Mesenchymal stem cell (in vitro differentiated cells and primary cell): Measurements from ENCODE around the gene IFITM1.
A peak's percentile ranks its signal among the peaks of the same experiment; 100 is the strongest.
"Not testable (repeated sequence)": the region's sequence is repeated elsewhere in the genome, so short reads cannot be mapped to it uniquely, and the experiment has no call there.

ENCODE experiments used
- DNase-seq: peaks from one replicate; pipeline ENCODE4 v3.0.0-alpha.2; 2013
- H2AFZ ChIP-seq: one replicate; pipeline ENCODE4 v1.6.1; 2013; ENCODE audit warnings: low read depth, mild to moderate bottlenecking, control low read depth, inconsistent platforms, low read length, moderate library complexity
- H2AK5ac ChIP-seq: 2 replicates; pipeline ENCODE4 v1.6.1; 2013; ENCODE audit warnings: low read length, moderate library complexity, mild to moderate bottlenecking, inconsistent platforms; ENCODE audit not compliant: severe bottlenecking
- H2BK120ac ChIP-seq: one replicate; pipeline ENCODE4 v1.6.1; 2013; ENCODE audit warnings: low read depth, mild to moderate bottlenecking, inconsistent platforms, low read length, moderate library complexity
- H2BK12ac ChIP-seq, 2 experiments: one replicate each; pipeline ENCODE4 v1.6.1; 2013; ENCODE audit warnings: inconsistent platforms in 2 of 2, low read length in 2 of 2, mild to moderate bottlenecking in 2 of 2, moderate library complexity in 2 of 2, control low read depth in 1 of 2
- H2BK15ac ChIP-seq: one replicate; pipeline ENCODE4 v1.6.1; 2013; ENCODE audit warnings: mild to moderate bottlenecking, low read depth, inconsistent platforms; ENCODE audit not compliant: poor library complexity, severe bottlenecking
- H2BK5ac ChIP-seq: 2 replicates; pipeline ENCODE4 v1.6.1; 2013; ENCODE audit warnings: low read depth, mild to moderate bottlenecking, low read length, control low read depth, inconsistent platforms; ENCODE audit not compliant: poor library complexity, severe bottlenecking
- H3K14ac ChIP-seq, 2 experiments: one replicate each; pipeline ENCODE4 v1.6.1; 2013; ENCODE audit warnings: inconsistent platforms in 2 of 2, low read length in 2 of 2, control low read depth in 1 of 2, mild to moderate bottlenecking in 1 of 2, moderate library complexity in 1 of 2
- H3K18ac ChIP-seq, 2 experiments: one replicate each; pipeline ENCODE4 v1.6.1; 2013; ENCODE audit warnings: inconsistent platforms in 2 of 2, low read length in 2 of 2, control low read depth in 1 of 2, low read depth in 1 of 2, mild to moderate bottlenecking in 1 of 2
- H3K23ac ChIP-seq, 2 experiments: one replicate each; pipeline ENCODE4 v1.6.1; 2013; ENCODE audit warnings: inconsistent platforms in 2 of 2, low read length in 2 of 2, mild to moderate bottlenecking in 2 of 2, moderate library complexity in 2 of 2, control low read depth in 1 of 2
- H3K27ac ChIP-seq: 2 replicates; pipeline ENCODE4 v1.5.1; 2013; ENCODE audit warnings: mild to moderate bottlenecking, moderate library complexity, low read length, control low read depth, inconsistent platforms; ENCODE audit not compliant: poor library complexity, severe bottlenecking
- H3K27me3 ChIP-seq, 2 experiments: 2 replicates each; pipeline versions ENCODE4 v1.6.1 to v1.7.0; 2013; ENCODE audit warnings: low read length in 2 of 2, mild to moderate bottlenecking in 2 of 2, moderate library complexity in 2 of 2, control low read depth in 1 of 2, inconsistent platforms in 1 of 2; ENCODE audit not compliant: control insufficient read depth in 1 of 2, insufficient read depth in 1 of 2
- H3K36me3 ChIP-seq, 2 experiments: 2 replicates each; pipeline versions ENCODE4 v1.6.1 to v1.7.0; 2013; ENCODE audit warnings: low read length in 2 of 2, control low read depth in 1 of 2, inconsistent platforms in 1 of 2, low read depth in 1 of 2, mild to moderate bottlenecking in 1 of 2; ENCODE audit not compliant: insufficient read depth in 2 of 2, control insufficient read depth in 1 of 2
- H3K4ac ChIP-seq, 2 experiments: one replicate each; pipeline ENCODE4 v1.6.1; 2013; ENCODE audit warnings: inconsistent platforms in 2 of 2, low read length in 2 of 2, mild to moderate bottlenecking in 2 of 2, moderate library complexity in 2 of 2, control low read depth in 1 of 2, low read depth in 1 of 2
- H3K4me1 ChIP-seq: 2 replicates; pipeline ENCODE4 v1.6.1; 2013; ENCODE audit warnings: low read depth, low read length, control low read depth; ENCODE audit not compliant: control insufficient read depth, insufficient read depth
- H3K4me2 ChIP-seq: 2 replicates; pipeline ENCODE4 v1.6.1; 2013; ENCODE audit warnings: low read length, mild to moderate bottlenecking, inconsistent platforms; ENCODE audit not compliant: poor library complexity, severe bottlenecking
- H3K4me3 ChIP-seq, 2 experiments: 2 replicates each; pipeline versions ENCODE4 v1.5.1 to v1.7.0; 2013; ENCODE audit warnings: low read length in 2 of 2, mild to moderate bottlenecking in 2 of 2, control low read depth in 1 of 2, low read depth in 1 of 2; ENCODE audit not compliant: insufficient read depth in 1 of 2
- H3K79me1 ChIP-seq: replicated peaks from 2 replicates; pipeline ENCODE4 v1.6.1; 2013; ENCODE audit warnings: mild to moderate bottlenecking, control low read depth, low read length, inconsistent platforms; ENCODE audit not compliant: poor library complexity, severe bottlenecking
- H3K9ac ChIP-seq: 2 replicates; pipeline ENCODE4 v1.7.0; 2013; ENCODE audit warnings: mild to moderate bottlenecking, low read length, moderate library complexity
- H3K9me3 ChIP-seq: 2 replicates; pipeline ENCODE4 v1.7.0; 2013; ENCODE audit warnings: mild to moderate bottlenecking, low read length; ENCODE audit not compliant: control insufficient read depth
- H4K8ac ChIP-seq: one replicate; pipeline ENCODE4 v1.6.1; 2013; ENCODE audit warnings: inconsistent platforms, mild to moderate bottlenecking, low read length, moderate library complexity
- H4K91ac ChIP-seq: one replicate; pipeline ENCODE4 v1.6.1; 2013; ENCODE audit warnings: mild to moderate bottlenecking, low read length, inconsistent platforms
- WGBS: methylation state at CpG from one replicate; pipeline ENCODE4 v1.1.7; 2013; ENCODE audit warnings: mixed read lengths; 5-methylcytosine and 5-hydroxymethylcytosine counted together

IFITM1 gene

DNA sequence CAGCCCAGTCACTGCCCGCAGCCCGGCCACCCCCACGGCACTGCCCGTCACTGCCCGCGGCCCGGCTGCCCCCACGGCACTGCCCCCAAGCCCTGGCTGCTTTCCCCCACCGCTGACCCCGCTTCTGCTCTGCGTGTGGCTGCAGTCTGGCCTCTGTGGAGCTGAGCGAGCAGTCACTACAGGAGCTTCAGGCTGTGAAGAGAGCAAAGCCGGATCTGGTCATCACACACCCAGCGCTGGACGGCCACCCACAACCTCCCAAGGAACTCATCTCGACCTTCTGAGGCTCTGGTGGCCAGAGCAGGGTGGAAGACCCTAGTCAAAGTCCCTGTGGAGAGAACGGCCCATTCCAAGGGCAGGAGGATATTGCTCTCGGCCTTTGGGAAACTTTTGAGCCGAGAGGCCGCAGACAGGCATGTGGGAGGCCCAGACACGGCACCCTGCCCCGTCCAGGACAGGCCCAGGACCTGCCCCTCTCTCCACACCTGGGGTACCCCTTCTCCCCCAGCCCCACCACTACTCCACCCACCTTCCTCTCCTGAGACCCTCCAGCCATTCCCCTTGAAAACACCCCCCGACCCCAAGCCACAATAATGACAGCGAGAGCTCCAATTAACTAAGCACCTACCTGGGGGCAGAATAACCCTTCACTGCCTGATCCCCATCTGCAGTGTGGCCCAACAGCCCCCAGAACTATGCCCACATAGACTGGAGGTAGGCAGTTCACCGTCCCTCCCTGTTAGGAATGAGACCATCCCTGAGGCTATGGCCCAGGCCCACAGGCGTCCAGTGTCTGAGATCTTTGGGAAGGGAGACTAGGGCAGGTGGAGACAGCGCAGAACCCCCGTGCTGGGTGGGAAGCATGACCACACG lies 28.6 kb upstream of the IFITM1 start:
- Histone ChIP-seq H3K4me1 (peaks cover 21% of the 10 kb centered on the region), H3K36me3 (peaks cover 0 to 2% of the 10 kb centered on the region in 2 experiments), H3K14ac (no peak overlapping the region), H2AFZ (no peak overlapping the region), H3K9me3 (no peaks in the 10 kb centered on the region), H3K23ac (no peak overlapping the region), H3K27me3 (peaks cover 20 to 74% of the 10 kb centered on the region in 2 experiments), H4K8ac (no peak overlapping the region), H3K4me3 (no peak overlapping the region), H3K9ac (no peak overlapping the region), H2AK5ac (no peak overlapping the region), H3K27ac (no peak overlapping the region), H3K4ac (no peak overlapping the region), H2BK5ac (no peak overlapping the region), H2BK15ac (no peak overlapping the region), H4K91ac (peak overlapping the region; percentile 18), H3K4me2 (no peak overlapping the region), H2BK120ac (no peak overlapping the region), H3K79me1 (peaks cover 6% of the 10 kb centered on the region), H3K18ac (no peak overlapping the region), H2BK12ac (no peak overlapping the region)
- DNase-seq, result no peak
- 89% methylated on average over 29 of the region's 29 CpGs for WGBS

- Histone ChIP-seq H2AFZ (no peak overlapping the region), H3K27me3 (peaks cover 20 to 68% of the 10 kb centered on the region in 2 experiments), H3K23ac (no peak overlapping the region), H3K79me1 (peaks cover 8% of the 10 kb centered on the region), H3K4me2 (no peak overlapping the region), H3K9ac (no peak overlapping the region), H3K4me3 (no peak overlapping the region), H2BK5ac (no peak overlapping the region), H3K36me3 (peaks cover 0 to 7% of the 10 kb centered on the region in 2 experiments), H2BK120ac (no peak overlapping the region), H3K14ac (no peak overlapping the region), H3K18ac (no peak overlapping the region), H2BK12ac (no peak overlapping the region), H4K91ac (no peak overlapping the region), H3K9me3 (no peaks in the 10 kb centered on the region), H4K8ac (no peak overlapping the region), H2BK15ac (no peak overlapping the region), H3K4me1 (peaks cover 26% of the 10 kb centered on the region), H2AK5ac (no peak overlapping the region), H3K4ac (no peak overlapping the region), H3K27ac (no peak overlapping the region)
- no peak for DNase-seq
- 97% methylated on average over 3 of the region's 8 CpGs for WGBS
Observed at GRCh38 chr11:285894-286220, 28.0 kb upstream of the IFITM1 start.

DNA sequence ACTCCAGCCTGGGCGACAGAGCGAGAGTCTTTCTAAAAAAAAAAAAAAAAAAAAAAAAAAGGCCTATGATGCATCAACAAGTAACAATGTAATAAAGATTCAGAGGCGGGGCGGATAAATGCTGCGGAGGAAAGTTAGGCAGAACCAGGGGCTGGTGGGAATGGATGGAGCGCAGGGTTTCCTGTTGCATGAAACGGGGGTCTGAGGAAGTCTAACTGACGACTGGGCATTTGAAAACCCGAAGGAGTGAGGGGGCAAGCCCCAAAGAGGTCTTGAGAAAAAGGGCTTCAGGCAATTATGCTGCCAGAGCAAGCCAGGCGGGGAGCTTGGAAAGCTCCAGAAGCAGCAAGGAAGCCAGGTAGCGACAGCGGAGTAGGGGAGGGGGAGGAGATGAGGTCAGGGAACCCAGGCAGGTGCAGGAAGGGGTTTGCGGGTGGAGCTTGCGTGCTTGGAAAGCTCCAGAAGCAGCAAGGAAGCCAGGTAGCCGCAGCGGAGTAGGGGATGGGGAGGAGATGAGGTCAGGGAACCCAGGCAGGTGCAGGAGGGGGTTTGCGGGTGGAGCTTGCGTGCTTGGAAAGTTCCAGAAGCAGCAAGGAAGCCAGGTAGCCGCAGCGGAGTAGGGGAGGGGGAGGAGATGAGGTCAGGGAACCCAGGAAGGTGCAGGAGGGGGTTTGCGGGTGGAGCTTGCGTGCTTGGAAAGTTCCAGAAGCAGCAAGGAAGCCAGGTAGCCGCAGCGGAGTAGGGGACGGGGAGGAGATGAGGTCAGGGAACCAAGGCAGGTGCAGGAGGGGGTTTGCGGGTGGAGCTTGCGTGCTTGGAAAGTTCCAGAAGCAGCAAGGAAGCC lies 26.6 kb upstream of the IFITM1 start:
- not testable (repeated sequence) for H2BK120ac ChIP-seq, H2BK12ac ChIP-seq, H4K8ac ChIP-seq, H2BK5ac ChIP-seq, H3K18ac ChIP-seq, H3K4me2 ChIP-seq, H2AK5ac ChIP-seq, H3K4me3 ChIP-seq, H3K9me3 ChIP-seq, H2AFZ ChIP-seq, H4K91ac ChIP-seq, H2BK15ac ChIP-seq, DNase-seq, H3K23ac ChIP-seq, H3K9ac ChIP-seq, H3K4ac ChIP-seq, H3K14ac ChIP-seq, H3K79me1 ChIP-seq, H3K27ac ChIP-seq
- 93% methylated on average over 25 of the region's 27 CpGs for WGBS
- Histone ChIP-seq H3K36me3 (peaks cover 0 to 20% of the 10 kb centered on the region in 2 experiments), H3K4me1 (peaks cover 31% of the 10 kb centered on the region), H3K27me3 (peaks cover 11 to 55% of the 10 kb centered on the region in 2 experiments)
